ENCODE data around the gene ATXN7L2. TPM values are rescaled to one million over a fixed set of nuclear protein-coding genes. Genes with fewer than 3 reads are reported as not detected.

Gene ATXN7L2
- total RNA-seq, 1 donor from 2014 or later: 4.1 TPM

GRCh38 chr1:109477821-109478220 lies 5.9 kb upstream of the ATXN7L2 start:
- DNase-seq: no peak

GRCh38 chr1:109478806-109479205 lies 4.9 kb upstream of the ATXN7L2 start:
- DNase-seq: no peak

GRCh38 chr1:109479311-109479710 lies 4.4 kb upstream of the ATXN7L2 start:
- DNase-seq: no peak

DNA sequence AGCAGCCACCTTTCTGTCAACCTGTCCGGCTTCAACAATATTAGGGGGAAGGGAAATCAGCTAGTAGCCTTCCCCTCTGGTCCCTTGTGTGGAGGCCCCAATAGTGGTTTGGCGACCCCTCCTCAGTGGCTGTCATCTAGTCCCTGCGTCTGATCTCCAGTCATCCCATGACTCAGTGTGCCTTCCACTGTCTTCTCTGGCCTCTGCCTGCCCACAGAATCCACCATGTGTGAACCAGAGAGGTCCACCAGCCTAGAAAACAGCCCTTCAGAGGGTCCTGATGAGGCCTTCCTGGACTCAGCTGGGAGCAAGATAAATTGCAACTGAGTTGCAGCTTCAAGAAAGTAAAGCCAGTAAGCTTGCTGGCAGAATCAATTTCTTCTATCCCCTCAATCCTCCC lies 3.8 kb upstream of the ATXN7L2 start:
- DNase-seq: no peak

GRCh38 chr1:109481646-109482045 lies 2.1 kb upstream of the ATXN7L2 start:
- no peak for DNase-seq

- no peak for DNase-seq
Measured at GRCh38 chr1:109482242-109482641, 1.5 kb upstream of the ATXN7L2 start.

DNA sequence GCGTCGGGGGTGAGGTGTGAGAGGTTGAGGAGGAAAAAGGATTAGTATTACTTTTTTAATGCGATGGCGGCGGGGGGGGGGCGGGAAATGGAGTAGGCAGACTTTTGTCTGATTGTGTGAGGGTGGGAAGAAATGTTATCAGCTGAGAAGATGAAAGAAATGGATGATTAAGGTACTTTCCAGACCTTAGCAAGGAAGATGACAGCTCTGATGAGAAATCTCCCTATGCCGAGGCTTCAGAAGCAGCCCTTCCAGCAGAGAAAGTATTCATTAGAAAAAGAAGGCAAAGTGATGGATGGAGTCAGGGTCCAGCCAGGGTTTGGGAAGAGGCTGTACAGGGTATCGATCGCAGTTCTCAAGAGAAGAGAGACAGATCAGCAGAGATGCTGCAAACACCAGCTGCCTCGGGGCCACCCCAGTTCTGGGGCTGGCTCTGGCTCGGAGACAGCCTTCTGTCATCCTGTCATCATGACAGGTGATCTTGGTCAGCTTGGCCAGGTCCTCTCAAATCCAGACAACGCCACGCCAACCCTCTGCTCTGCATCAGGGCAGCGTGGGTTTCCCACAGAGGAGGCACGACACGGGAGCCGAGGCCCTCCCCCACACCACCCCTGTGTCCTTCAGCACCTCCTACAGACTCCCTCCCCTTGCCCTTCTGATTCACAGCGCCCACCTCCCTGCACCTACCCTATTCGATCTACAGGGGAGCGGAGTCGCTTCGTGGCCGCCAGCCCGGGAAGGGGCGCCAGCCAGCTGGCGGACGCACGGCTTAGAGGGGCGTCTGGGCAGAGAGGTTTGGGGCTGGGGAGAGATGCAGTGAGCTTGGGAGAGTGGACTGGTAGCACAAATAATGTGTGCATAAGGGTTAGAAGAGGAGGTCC lies 674 bp upstream of the ATXN7L2 start:
- peak; percentile 83 for DNase-seq

- no peak for DNase-seq
Measured at GRCh38 chr1:109484519-109484975, 842 bp downstream of the ATXN7L2 start.

GRCh38 chr1:109485001-109485400 lies 1.3 kb downstream of the ATXN7L2 start:
- DNase-seq: no peak

GRCh38 chr1:109487261-109487660 lies 3.6 kb downstream of the ATXN7L2 start:
- no peak for DNase-seq

GRCh38 chr1:109488201-109488600 lies 4.5 kb downstream of the ATXN7L2 start:
- DNase-seq: no peak

GRCh38 chr1:109488696-109489095 lies 5.0 kb downstream of the ATXN7L2 start:
- DNase-seq: no peak

DNA sequence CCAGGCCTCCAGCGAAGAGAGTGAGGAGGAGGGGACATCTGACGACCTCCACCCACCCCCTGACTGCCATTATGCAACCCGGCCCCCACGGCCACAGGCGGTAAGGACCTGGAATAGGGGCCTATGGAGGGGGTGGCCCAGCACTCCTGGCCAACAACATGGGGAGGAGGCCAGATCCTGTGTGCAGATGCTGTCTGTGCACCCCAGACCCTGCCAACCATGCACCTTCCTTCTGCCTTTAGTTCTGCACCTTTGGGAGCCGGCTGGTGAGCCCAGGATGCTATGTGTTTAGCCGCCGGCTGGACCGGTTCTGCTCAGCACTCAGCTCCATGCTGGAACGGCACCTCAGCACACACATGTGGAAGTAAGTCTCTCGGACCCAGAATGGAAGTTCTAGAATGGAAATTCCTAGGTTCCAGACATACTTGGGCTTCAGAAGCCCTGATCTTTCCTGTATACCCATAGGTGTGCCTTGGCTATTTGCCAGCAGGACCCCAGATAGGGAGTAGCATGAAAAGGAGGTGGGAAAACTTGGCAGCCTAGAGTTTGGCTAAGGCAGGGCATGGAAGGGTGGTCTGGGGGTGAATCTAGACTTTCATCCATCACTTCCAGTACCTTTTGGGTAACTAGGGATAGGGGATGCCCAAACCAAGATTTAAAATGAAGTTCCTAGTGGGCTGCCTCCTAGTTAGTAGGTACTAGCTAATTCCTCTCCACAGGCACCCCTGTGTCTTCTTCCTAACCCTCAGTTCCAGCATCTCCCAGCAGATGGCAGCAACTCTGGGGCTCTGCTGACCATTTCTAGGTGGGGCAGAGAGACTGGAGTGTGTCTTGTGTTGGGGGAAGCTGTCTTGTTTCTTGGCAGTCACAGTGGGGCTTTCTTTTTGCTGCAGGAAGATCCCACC lies 6.6 kb downstream of the ATXN7L2 start:
- peak; percentile 66 for DNase-seq

- no peak for DNase-seq
Measured at GRCh38 chr1:109490934-109491302, 7.2 kb downstream of the ATXN7L2 start.

GRCh38 chr1:109491372-109491771 lies 7.7 kb downstream of the ATXN7L2 start:
- DNase-seq: no peak

DNA sequence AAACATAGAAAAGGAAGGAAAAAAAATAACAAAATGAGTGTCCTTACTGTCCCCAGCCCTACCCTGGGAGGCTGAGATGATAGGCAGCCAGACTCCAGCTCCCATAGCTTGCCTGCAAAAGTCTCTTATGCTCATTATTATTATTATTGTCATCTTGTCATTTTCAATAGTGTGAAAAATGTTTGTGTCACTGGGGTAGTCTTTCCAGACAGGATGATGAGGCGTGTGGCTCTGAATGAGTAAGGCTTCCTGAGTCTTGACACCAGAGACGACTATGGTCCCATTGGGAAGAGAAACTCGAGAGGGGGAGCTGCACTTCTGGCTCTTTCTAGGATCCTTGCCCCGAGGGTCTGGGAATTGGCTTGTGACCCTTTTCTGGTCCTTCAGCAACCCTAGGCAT lies 9.1 kb downstream of the ATXN7L2 start:
- no peak for DNase-seq

GRCh38 chr1:109493227-109493626 lies 9.5 kb downstream of the ATXN7L2 start:
- DNase-seq: no peak

GRCh38 chr1:109493805-109494539 lies 10.3 kb downstream of the ATXN7L2 start, which contains the start of gene CYB561D1:
Gene CYB561D1 (plus strand): TSS chr1:109494094. CDS start chr1:109494140, 46 bp downstream.
- DNase-seq: peak; percentile 83

- no peak for DNase-seq
Measured at GRCh38 chr1:109495738-109496137, 12.0 kb downstream of the ATXN7L2 start.

- DNase-seq: no peak
Measured at GRCh38 chr1:109497449-109498160, 13.9 kb downstream of the ATXN7L2 start.

- DNase-seq: peak; percentile 50
Measured at GRCh38 chr1:109498161-109498801, 14.6 kb downstream of the ATXN7L2 start.

Measured in occipital lobe (tissue), 2 donors.